Naive B cell (primary cell): ENCODE measurements around the gene CLCN2. TPM values are rescaled to one million over a fixed set of nuclear protein-coding genes. Genes with fewer than 3 reads are reported as not detected.
A peak's percentile ranks its signal among the peaks of the same experiment; 100 is the strongest.

Source experiments
- ATAC-seq, 2 donors: fragments of 150-1000 bp; cut with Tn5 transposase; 2 replicates each; pipeline ENCODE4 v1.10.0; 2021; ENCODE audit warnings: low read depth in 2 of 2, mild to moderate bottlenecking in 2 of 2, moderate library complexity in 2 of 2
- DNase-seq: peaks from one replicate; pipeline ENCODE4 v3.0.0; 2022
- H3K27ac Mint-ChIP-seq, 6 donors: one replicate each; pipeline ENCODE4 v1.8.0; 2020 to 2022; ENCODE audit warnings: mild to moderate bottlenecking in 6 of 6, mixed read lengths in 6 of 6, moderate library complexity in 5 of 6, inconsistent platforms in 2 of 6
- H3K27me3 Mint-ChIP-seq, 3 donors: one replicate each; pipeline ENCODE4 v1.8.0; 2021 to 2022; ENCODE audit warnings: mixed read lengths in 3 of 3, mild to moderate bottlenecking in 1 of 3
- H3K36me3 Mint-ChIP-seq, 2 donors: one replicate each; pipeline ENCODE4 v1.8.0; 2020 to 2022; ENCODE audit warnings: mixed read lengths in 2 of 2, inconsistent platforms in 1 of 2, mild to moderate bottlenecking in 1 of 2
- H3K4me1 Mint-ChIP-seq, 3 donors: one replicate each; pipeline ENCODE4 v1.8.0; 2020 to 2022; ENCODE audit warnings: mixed read lengths in 3 of 3, inconsistent platforms in 1 of 3, mild to moderate bottlenecking in 1 of 3, moderate library complexity in 1 of 3
- H3K4me3 Mint-ChIP-seq, 8 donors: one replicate each; pipeline ENCODE4 v1.8.0; 2020 to 2022; ENCODE audit warnings: mild to moderate bottlenecking in 8 of 8, mixed read lengths in 8 of 8, moderate library complexity in 8 of 8, inconsistent platforms in 2 of 8
- H3K9me3 Mint-ChIP-seq, 7 donors: one replicate each; pipeline ENCODE4 v1.8.0; 2020 to 2022; ENCODE audit warnings: mixed read lengths in 7 of 7, mild to moderate bottlenecking in 5 of 7, inconsistent platforms in 2 of 7, moderate library complexity in 1 of 7
- polyA plus RNA-seq, 6 donors: library from polyadenylated mRNA; unstranded; fragments of 300-500 nt; fragmentation: Illumina TruSeq; gene quantifications; one replicate each; pipeline ENCODE4 v1.2.3, GENCODE V29; 2021; ENCODE audit warnings: low read depth in 6 of 6

CLCN2 gene
- polyA plus RNA-seq, 6 donors from 2014 or later, result 0.35 to 1.8 (median 1.3) TPM; not detected in 2

GRCh38 chr3:184377882-184378445 lies 16.6 kb upstream of the CLCN2 start, which contains the start of gene THPO:
THPO (minus strand) TSS chr3:184378207; CDS start chr3:184376259, 1,948 bp downstream.
- H3K4me1 Mint-ChIP-seq, result peaks cover 6 to 20% (median 11%) of the 10 kb centered on the region in 3 donors
- H3K9me3 Mint-ChIP-seq, result no peaks in the 10 kb centered on the region
- H3K27me3 Mint-ChIP-seq, result peaks cover 55 to 72% (median 61%) of the 10 kb centered on the region in 3 donors
- DNase-seq, result no peak
- peak within 1 kb of the TSS in 1 of 6 donors; percentile 22 for H3K27ac Mint-ChIP-seq
- H3K36me3 Mint-ChIP-seq, result peaks cover 0 to 7% of the 10 kb centered on the region in 2 donors
- H3K4me3 Mint-ChIP-seq, result peak within 1 kb of the TSS; percentile 55 to 87 (median 76)
- no peak for ATAC-seq

DNA sequence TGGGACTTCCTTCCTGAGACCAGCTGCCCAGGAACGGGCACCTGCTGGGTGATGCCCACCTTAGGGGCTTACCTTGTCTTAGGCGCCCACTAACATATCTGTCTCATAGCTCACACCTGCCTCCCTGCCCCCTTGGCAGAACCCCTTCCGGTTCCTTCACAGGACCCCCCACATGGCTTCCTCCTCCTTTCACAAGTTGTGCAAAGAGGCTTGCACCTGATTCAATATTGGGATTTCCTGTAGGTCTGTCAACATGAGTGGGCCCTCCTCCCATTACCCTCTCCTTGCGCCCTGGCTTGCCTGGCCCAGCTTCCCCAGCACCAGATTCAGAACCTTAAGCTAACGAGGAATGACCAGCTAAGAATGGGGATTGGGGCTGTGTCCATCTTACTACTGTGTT lies 16.0 kb upstream of the CLCN2 start:
- no peak overlapping the region for H3K27ac Mint-ChIP-seq
- H3K9me3 Mint-ChIP-seq, result no peaks in the 10 kb centered on the region
- ATAC-seq (no peak), DNase-seq (no peak)
- H3K27me3 Mint-ChIP-seq, result peaks cover 55 to 66% (median 55%) of the 10 kb centered on the region in 3 donors
- H3K4me3 Mint-ChIP-seq, result peak overlapping the region in 1 of 8 donors; percentile 55
- H3K36me3 Mint-ChIP-seq, result peaks cover 0 to 7% of the 10 kb centered on the region in 2 donors
- peaks cover 6 to 20% (median 11%) of the 10 kb centered on the region in 3 donors for H3K4me1 Mint-ChIP-seq

GRCh38 chr3:184375747-184376461 lies 14.5 kb upstream of the CLCN2 start:
- Mint-ChIP-seq H3K27me3 (peaks cover 45 to 52% (median 47%) of the 10 kb centered on the region in 3 donors), H3K9me3 (no peaks in the 10 kb centered on the region), H3K4me3 (no peak overlapping the region), H3K27ac (peak overlapping the region in 1 of 6 donors; percentile 49), H3K4me1 (peaks cover 6 to 15% (median 12%) of the 10 kb centered on the region in 3 donors), H3K36me3 (peaks cover 0 to 7% of the 10 kb centered on the region in 2 donors)
- DNase-seq, result no peak
- no peak for ATAC-seq

DNA sequence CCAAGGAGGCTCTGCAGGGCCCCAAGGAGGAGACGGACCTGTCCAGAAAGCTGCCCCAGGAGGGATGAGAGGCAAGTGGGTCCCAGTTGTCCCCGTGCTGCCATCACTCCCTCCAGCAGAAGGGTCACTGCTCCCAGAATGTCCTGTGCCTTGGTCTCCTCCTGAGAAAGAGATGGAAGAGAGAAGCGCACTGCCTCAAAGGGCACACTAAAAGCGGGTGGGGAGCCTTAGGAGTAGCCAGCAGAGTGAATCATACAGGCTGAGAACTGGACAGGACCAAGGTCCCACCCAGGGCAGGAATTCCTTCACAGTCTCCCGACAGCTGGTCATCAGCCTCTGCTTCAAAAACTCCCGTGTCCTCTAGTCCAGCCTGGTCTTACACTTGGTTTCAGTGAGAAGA lies 12.0 kb upstream of the CLCN2 start:
- Mint-ChIP-seq H3K27ac (no peak overlapping the region), H3K36me3 (peaks cover 0 to 4% of the 10 kb centered on the region in 2 donors), H3K4me1 (peaks cover 0 to 6% (median 2%) of the 10 kb centered on the region in 3 donors), H3K4me3 (no peak overlapping the region), H3K9me3 (no peaks in the 10 kb centered on the region), H3K27me3 (peaks cover 33 to 36% (median 35%) of the 10 kb centered on the region in 3 donors)
- DNase-seq, result no peak
- no peak for ATAC-seq

DNA sequence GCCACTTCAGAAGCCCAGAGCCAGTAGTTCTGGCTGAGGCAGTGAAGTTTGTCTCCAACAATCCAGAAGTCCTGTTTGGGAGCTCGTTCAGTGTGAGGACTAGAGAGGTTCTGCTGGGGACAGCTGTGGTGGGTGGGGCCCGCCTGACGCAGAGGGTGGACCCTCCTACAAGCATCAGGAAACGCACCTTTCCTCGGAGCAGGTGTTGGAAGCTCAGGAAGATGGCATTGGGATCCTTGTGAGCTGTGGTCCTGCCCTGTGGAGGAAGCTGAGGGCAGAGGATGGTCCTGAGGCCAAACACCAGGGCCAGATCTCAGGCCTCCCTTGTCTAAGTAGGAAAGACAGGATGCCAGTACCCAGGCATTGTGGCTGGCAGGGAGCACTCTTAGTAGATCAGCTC lies 11.5 kb upstream of the CLCN2 start:
- H3K4me3 Mint-ChIP-seq, result no peak overlapping the region

GRCh38 chr3:184372296-184372821 lies 11.0 kb upstream of the CLCN2 start:
- Mint-ChIP-seq H3K27ac (peak overlapping the region in 2 of 6 donors; percentile 74 to 93), H3K4me1 (peaks cover 0 to 6% (median 0%) of the 10 kb centered on the region in 3 donors), H3K27me3 (peaks cover 24 to 25% (median 25%) of the 10 kb centered on the region in 3 donors), H3K36me3 (peaks cover 0 to 10% of the 10 kb centered on the region in 2 donors), H3K9me3 (no peaks in the 10 kb centered on the region), H3K4me3 (no peak overlapping the region)
- ATAC-seq (no peak), DNase-seq (no peak)

More for the DNA sequence above, 11.5 kb upstream of the CLCN2 start:
- H3K9me3 Mint-ChIP-seq, result no peaks in the 10 kb centered on the region
- H3K27me3 Mint-ChIP-seq, result peaks cover 30 to 31% (median 30%) of the 10 kb centered on the region in 3 donors
- ATAC-seq (no peak), DNase-seq (no peak)
- H3K4me1 Mint-ChIP-seq, result peaks cover 0 to 6% (median 1%) of the 10 kb centered on the region in 3 donors
- H3K27ac Mint-ChIP-seq, result peak overlapping the region in 1 of 6 donors; percentile 75
- H3K36me3 Mint-ChIP-seq, result peaks cover 0 to 6% of the 10 kb centered on the region in 2 donors

GRCh38 chr3:184371570-184372018 lies 10.2 kb upstream of the CLCN2 start:
- ATAC-seq, result peak; percentile 73 to 85
- peak; percentile 42 for DNase-seq
- Mint-ChIP-seq H3K4me3 (peak overlapping the region in 1 of 8 donors; percentile 47), H3K4me1 (peaks cover 0 to 6% (median 2%) of the 10 kb centered on the region in 3 donors), H3K27me3 (peaks cover 17% of the 10 kb centered on the region in 3 donors), H3K9me3 (no peaks in the 10 kb centered on the region), H3K27ac (peak overlapping the region in 1 of 6 donors; percentile 20), H3K36me3 (peaks cover 0 to 10% of the 10 kb centered on the region in 2 donors)

DNA sequence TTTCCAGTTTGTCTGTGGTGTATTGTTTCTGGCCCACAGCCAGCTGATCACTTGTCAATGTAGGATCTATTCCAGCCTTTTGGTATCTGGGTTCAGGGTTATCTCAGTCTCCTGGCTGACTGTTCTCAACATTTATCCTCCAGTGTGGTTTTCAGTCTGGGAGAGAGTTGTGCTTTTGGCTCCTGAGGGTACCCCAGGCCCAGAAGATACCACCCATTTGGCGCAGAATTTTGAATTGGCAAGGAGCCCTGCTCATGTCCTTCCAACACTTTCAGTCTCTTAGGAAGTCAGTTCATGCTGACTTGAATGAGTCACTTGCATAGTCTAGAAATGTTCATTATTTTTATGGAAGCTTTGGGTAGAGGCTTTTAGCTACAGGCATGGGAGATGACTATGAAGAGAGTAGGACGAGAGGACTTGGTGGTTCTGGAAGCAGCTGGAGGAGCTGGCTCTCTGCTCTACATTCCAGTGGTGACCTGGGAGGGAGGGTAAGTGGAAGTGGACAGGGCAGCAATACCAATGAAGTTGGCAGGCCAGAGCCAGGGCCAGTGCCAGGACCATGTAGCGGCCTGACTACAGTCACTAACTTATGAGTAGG lies 7.3 kb upstream of the CLCN2 start:
- Mint-ChIP-seq H3K27me3 (no peaks in the 10 kb centered on the region), H3K4me3 (no peak overlapping the region), H3K27ac (peak overlapping the region in 2 of 6 donors; percentile 17 to 44), H3K9me3 (no peaks in the 10 kb centered on the region), H3K4me1 (peaks cover 10 to 20% (median 16%) of the 10 kb centered on the region in 3 donors), H3K36me3 (peaks cover 0 to 10% of the 10 kb centered on the region in 2 donors)
- ATAC-seq (no peak), DNase-seq (no peak)

- no peak for DNase-seq
- no peak overlapping the region for H3K4me3 Mint-ChIP-seq
- peaks cover 16 to 24% (median 21%) of the 10 kb centered on the region in 3 donors for H3K4me1 Mint-ChIP-seq
- peak overlapping the region in 1 of 6 donors; percentile 39 for H3K27ac Mint-ChIP-seq
- H3K36me3 Mint-ChIP-seq, result peaks cover 0 to 10% of the 10 kb centered on the region in 2 donors
- H3K27me3 Mint-ChIP-seq, result no peaks in the 10 kb centered on the region
- no peak for ATAC-seq
- no peaks in the 10 kb centered on the region for H3K9me3 Mint-ChIP-seq
These were observed 6.7 kb upstream of the CLCN2 start for GRCh38 chr3:184368116-184368515.

GRCh38 chr3:184366619-184367289 lies 5.3 kb upstream of the CLCN2 start:
- no peak for ATAC-seq
- Mint-ChIP-seq H3K4me3 (peak overlapping the region in 1 of 8 donors; percentile 36), H3K9me3 (no peaks in the 10 kb centered on the region), H3K36me3 (peaks cover 0 to 10% of the 10 kb centered on the region in 2 donors), H3K27ac (no peak overlapping the region), H3K27me3 (no peaks in the 10 kb centered on the region), H3K4me1 (peaks cover 23 to 26% (median 24%) of the 10 kb centered on the region in 3 donors)
- no peak for DNase-seq

DNA sequence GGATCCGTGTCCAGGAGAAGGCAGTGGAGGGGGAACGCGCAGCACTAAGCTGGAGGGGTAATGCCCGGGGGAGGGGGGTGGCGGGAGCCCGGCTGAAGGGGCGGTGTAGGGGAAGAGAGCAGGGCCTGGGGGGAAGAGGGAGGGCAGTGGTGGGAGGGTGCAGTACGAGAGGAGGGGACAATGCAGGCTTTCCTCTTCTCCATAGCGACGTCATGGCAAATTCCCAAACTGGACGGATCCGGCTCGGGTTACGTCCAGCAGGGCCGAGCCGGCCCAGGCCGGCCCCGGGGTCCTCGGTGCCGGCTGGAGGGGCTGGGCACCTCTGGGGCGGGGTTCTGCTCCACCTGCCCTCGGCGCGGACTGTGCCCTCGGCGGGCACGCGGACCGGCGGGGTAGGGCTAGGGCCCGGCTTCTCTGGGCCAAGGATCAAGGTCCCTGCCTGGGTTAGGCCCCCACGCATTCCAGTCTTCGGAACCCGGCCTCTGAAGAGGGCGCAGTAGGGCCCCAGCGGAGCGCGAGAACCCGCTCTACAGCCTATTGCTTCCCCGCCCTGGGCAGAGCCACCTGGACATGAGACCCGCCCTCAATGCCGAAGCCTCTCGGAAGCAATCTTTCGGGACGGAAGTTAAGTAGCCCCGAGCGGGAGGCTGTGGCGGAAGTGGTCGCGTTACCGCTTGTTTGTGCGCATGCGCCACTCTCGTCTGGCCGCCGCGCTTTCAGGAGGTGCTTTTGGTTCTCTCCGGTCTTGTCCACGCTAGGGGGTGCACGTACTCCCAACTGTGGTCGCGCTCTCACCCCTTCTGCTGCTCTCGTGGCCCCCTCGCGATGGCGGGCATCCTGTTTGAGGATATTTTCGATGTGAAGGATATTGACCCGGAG lies 1.5 kb upstream of the CLCN2 start:
- DNase-seq (peak; percentile 96), ATAC-seq (peak; percentile 87 to 90)
- peak overlapping the region; percentile 89 to 98 (median 96) for H3K27ac Mint-ChIP-seq
- peaks cover 0 to 11% (median 5%) of the 10 kb centered on the region in 3 donors for H3K27me3 Mint-ChIP-seq
- peak overlapping the region; percentile 87 to 99 (median 96) for H3K4me3 Mint-ChIP-seq
- H3K9me3 Mint-ChIP-seq, result no peaks in the 10 kb centered on the region
- H3K4me1 Mint-ChIP-seq, result peaks cover 28 to 33% (median 32%) of the 10 kb centered on the region in 3 donors
- peaks cover 0 to 4% of the 10 kb centered on the region in 2 donors for H3K36me3 Mint-ChIP-seq
